HepG2 (cell line): Measurements from ENCODE around the gene PRKAR2A. TPM values are rescaled to one million over a fixed set of nuclear protein-coding genes. Genes with fewer than 3 reads are reported as not detected.

ENCODE experiments used
- ADNP ChIP-seq: sonication (generic); formaldehyde crosslinking; IDR thresholded peaks from 2 replicates; pipeline ENCODE4 v1.4.0; 2020; ENCODE audit warnings: missing genetic modification reagents
- ARHGAP35 ChIP-seq: sonication (generic); formaldehyde crosslinking; IDR thresholded peaks from 2 replicates; pipeline ENCODE4 v1.9.0; 2022; ENCODE audit warnings: mild to moderate bottlenecking, inconsistent platforms, moderate library complexity, missing genetic modification reagents, borderline replicate concordance
- CHD2 ChIP-seq: IDR thresholded peaks from 2 replicates; pipeline ENCODE4 v1.6.1; 2011; ENCODE audit warnings: low read depth, low read length, improper control_type of control experiment
- EZH2 ChIP-seq: conservative IDR thresholded peaks from 2 replicates; pipeline ENCODE4 v1.6.1; 2012; ENCODE audit warnings: mild to moderate bottlenecking, low read depth, low read length, moderate library complexity
- GATAD2A ChIP-seq: IDR thresholded peaks from 2 replicates; pipeline ENCODE4 v1.6.1; 2016
- HIC2 ChIP-seq: sonication (generic); formaldehyde crosslinking; IDR thresholded peaks from 2 replicates; pipeline ENCODE4 v1.9.0; 2022; ENCODE audit warnings: low read depth, missing genetic modification reagents
- KDM5B ChIP-seq: sonication (generic); formaldehyde crosslinking; IDR thresholded peaks from 2 replicates; pipeline ENCODE4 v1.4.0; 2020; ENCODE audit warnings: missing genetic modification reagents, mild to moderate bottlenecking, borderline replicate concordance
- KLF15 ChIP-seq: sonication (generic); formaldehyde crosslinking; IDR thresholded peaks from 2 replicates; pipeline ENCODE4 v1.8.1; 2023; ENCODE audit warnings: borderline replicate concordance, mild to moderate bottlenecking, inconsistent platforms, missing genetic modification reagents, mixed read lengths
- MZF1 ChIP-seq: sonication (generic); formaldehyde crosslinking; IDR thresholded peaks from 2 replicates; pipeline ENCODE4 v1.8.1; 2023; ENCODE audit warnings: mild to moderate bottlenecking, missing genetic modification reagents, borderline replicate concordance
- NR2C2 ChIP-seq: sonication (generic); formaldehyde crosslinking; IDR thresholded peaks from 2 replicates; pipeline ENCODE4 v1.4.0; 2020; ENCODE audit warnings: missing genetic modification reagents, mild to moderate bottlenecking, moderate library complexity, borderline replicate concordance
- PBX3 ChIP-seq: sonication (generic); formaldehyde crosslinking; IDR thresholded peaks from 2 replicates; pipeline ENCODE4 v1.8.1; 2023; ENCODE audit warnings: missing genetic modification reagents, inconsistent platforms, borderline replicate concordance
- RBM39 ChIP-seq: fragments of 200-400 bp; formaldehyde crosslinking; IDR thresholded peaks from one replicate; pipeline ENCODE4 v1.6.1; 2018; ENCODE audit warnings: antibody characterized with exemption, mild to moderate bottlenecking, low read depth, low read length; ENCODE audit not compliant: poor library complexity, severe bottlenecking
- SRY ChIP-seq: sonication (generic); formaldehyde crosslinking; IDR thresholded peaks from 2 replicates; pipeline ENCODE4 v1.8.0; 2022; ENCODE audit warnings: mild to moderate bottlenecking, missing genetic modification reagents
- SSRP1 ChIP-seq: IDR thresholded peaks from 2 replicates; pipeline ENCODE4 v1.6.1; 2016; ENCODE audit warnings: control low read depth
- TCF7L2 ChIP-seq: IDR thresholded peaks from 2 replicates; pipeline ENCODE4 v1.6.1; 2011; ENCODE audit warnings: mild to moderate bottlenecking, low read depth, low read length, moderate library complexity
- TIGD3 ChIP-seq: sonication (generic); formaldehyde crosslinking; IDR thresholded peaks from 2 replicates; pipeline ENCODE4 v1.5.1; 2020; ENCODE audit warnings: mild to moderate bottlenecking, missing genetic modification reagents, borderline replicate concordance
- ZFP41 ChIP-seq: sonication (generic); formaldehyde crosslinking; IDR thresholded peaks from 2 replicates; pipeline ENCODE4 v1.4.0; 2020; ENCODE audit warnings: mild to moderate bottlenecking, missing genetic modification reagents, borderline replicate concordance
- ZNF138 ChIP-seq: sonication (generic); formaldehyde crosslinking; IDR thresholded peaks from 2 replicates; pipeline ENCODE4 v1.5.0; 2020; ENCODE audit warnings: mild to moderate bottlenecking, low read depth, missing genetic modification reagents
- ZNF292 ChIP-seq: sonication (generic); formaldehyde crosslinking; IDR thresholded peaks from 2 replicates; pipeline ENCODE4 v1.8.1; 2022; ENCODE audit warnings: mild to moderate bottlenecking, low read depth, missing genetic modification reagents, borderline replicate concordance
- ZNF446 ChIP-seq: sonication (generic); formaldehyde crosslinking; IDR thresholded peaks from 2 replicates; pipeline ENCODE4 v1.5.0; 2020; ENCODE audit warnings: mild to moderate bottlenecking, missing genetic modification reagents
- polyA plus RNA-seq, 8 experiments: library from polyadenylated mRNA; depleted of rRNA in 3 of 8; stranded (reverse) in 7 of 8; unstranded in 1 of 8; fragments of >200 nt; fragmentation: Illumina TruSeq in 4 of 8; extraction: Trizol in 4 of 8; gene quantifications; 2 replicates each; pipeline versions ENCODE4 v1.2.1 to v1.2.3, GENCODE V29; 2011 to 2016; ENCODE audit warnings: low read depth in 4 of 8, missing spikeins in 1 of 8, mixed read lengths in 1 of 8; ENCODE audit not compliant: insufficient read depth in 1 of 8
- total RNA-seq, 5 experiments: library from RNA; depleted of rRNA; stranded (reverse); fragments of >200 nt; fragmentation: Illumina TruSeq; extraction: Trizol; gene quantifications; 2 replicates each; pipeline ENCODE4 v1.2.3, GENCODE V29; 2016; ENCODE audit warnings: low read depth in 1 of 5
- TF ChIP-seq, protein P1 (sequence below): sonication (generic); formaldehyde crosslinking; IDR thresholded peaks from 2 replicates; pipeline ENCODE4 v1.4.0; 2020; ENCODE audit warnings: missing genetic modification reagents

PRKAR2A gene
- total and polyA plus RNA-seq, 2 of the 13 experiments (the other 11 are each of a cell fraction or from before 2014, with no cell fraction given) = 11.8 to 29.2 TPM

DNA sequence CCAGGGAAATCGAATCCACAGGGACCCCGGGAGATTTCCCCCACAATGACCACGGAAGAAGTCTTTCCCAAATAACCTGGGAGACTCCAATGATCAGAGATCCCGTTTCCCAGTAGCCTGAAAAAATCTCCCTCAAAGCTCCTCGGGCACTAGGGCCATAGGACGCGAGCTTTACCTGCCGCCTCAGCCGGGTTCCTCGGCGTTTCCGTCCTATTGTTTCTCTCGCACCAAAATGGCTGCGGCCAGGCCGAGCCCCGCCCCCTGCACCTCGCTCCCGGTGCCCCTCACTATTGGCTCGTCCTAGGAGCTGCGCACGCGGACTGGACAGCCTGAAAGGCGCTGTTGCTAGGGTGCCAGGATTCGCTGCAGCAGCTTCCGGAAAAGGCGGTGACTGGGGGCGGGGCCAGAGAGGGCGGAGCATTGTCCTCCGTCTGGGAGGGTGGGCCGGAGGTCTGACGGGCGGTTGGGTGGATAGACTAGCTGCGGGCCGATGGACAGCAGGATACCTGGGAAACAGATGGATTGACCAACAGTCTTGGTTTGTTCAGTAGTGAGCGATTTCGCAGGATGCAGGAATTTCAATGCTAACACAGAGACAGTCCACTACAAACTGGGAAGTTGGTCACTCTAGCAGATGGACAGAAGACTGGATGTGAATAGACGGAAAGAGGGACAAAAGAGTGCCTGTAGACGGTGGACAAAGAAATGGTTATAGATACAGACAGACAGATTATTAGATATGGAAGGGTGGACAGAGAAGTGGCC is 130.5 kb downstream of the PRKAR2A start, which contains the start of gene IP6K2 (continued):
- TF ChIP-seq PBX3 = no peak
- TF ChIP-seq NR2C2 = 0 out of 2 replicates have a peak, but pooled peaks have one; percentile 25
- TF ChIP-seq SSRP1 (CRISPR knock-in tag) = peak; percentile 73; the same call in 1 of the 2 replicates
- no peak for TF ChIP-seq SRY (CRISPR knock-in tag)
- no peak for TF ChIP-seq ADNP (CRISPR knock-in tag)
- no peak for TF ChIP-seq MZF1 (CRISPR knock-in tag)
- TF ChIP-seq TCF7L2 = no peak
- no peak for TF ChIP-seq CHD2
- no peak for TF ChIP-seq ZNF138
- TF ChIP-seq TIGD3 = no peak
- no peak for TF ChIP-seq RBM39
- TF ChIP-seq KLF15 (CRISPR knock-in tag) = no peak
- no peak for TF ChIP-seq ZNF446 (CRISPR knock-in tag)
- no peak for TF ChIP-seq ZNF292 (CRISPR knock-in tag)
- TF ChIP-seq EZH2 = no peak
- TF ChIP-seq, protein P1, sequence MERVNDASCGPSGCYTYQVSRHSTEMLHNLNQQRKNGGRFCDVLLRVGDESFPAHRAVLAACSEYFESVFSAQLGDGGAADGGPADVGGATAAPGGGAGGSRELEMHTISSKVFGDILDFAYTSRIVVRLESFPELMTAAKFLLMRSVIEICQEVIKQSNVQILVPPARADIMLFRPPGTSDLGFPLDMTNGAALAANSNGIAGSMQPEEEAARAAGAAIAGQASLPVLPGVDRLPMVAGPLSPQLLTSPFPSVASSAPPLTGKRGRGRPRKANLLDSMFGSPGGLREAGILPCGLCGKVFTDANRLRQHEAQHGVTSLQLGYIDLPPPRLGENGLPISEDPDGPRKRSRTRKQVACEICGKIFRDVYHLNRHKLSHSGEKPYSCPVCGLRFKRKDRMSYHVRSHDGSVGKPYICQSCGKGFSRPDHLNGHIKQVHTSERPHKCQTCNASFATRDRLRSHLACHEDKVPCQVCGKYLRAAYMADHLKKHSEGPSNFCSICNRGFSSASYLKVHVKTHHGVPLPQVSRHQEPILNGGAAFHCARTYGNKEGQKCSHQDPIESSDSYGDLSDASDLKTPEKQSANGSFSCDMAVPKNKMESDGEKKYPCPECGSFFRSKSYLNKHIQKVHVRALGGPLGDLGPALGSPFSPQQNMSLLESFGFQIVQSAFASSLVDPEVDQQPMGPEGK = peak; percentile 38; the same call in 1 of the 2 replicates
- no peak for TF ChIP-seq KDM5B
- no peak; the same call in 1 of the 2 replicates for TF ChIP-seq GATAD2A (CRISPR knock-in tag)
- TF ChIP-seq ZFP41 (CRISPR knock-in tag) = no peak
- no peak for TF ChIP-seq HIC2 (CRISPR knock-in tag)
- no peak for TF ChIP-seq ARHGAP35 (CRISPR knock-in tag)
